Suprapubic skin (tissue), 3 donors: ENCODE measurements around the gene FOXL3.

Experiments
- POLR2AphosphoS5 ChIP-seq, 3 donors: sonication (generic); formaldehyde crosslinking; IDR thresholded peaks; one replicate each; pipeline ENCODE4 v1.6.1; 2017; ENCODE audit warnings: antibody characterized with exemption in 3 of 3
- TF ChIP-seq, protein P1 (sequence below), 2 donors: fragments of 200-600 bp in 1 of 2; fragments of 450-650 bp in 1 of 2; sonication (generic) in 1 of 2; IDR thresholded peaks; one replicate each; pipeline ENCODE4 v1.5.1; 2016 to 2019; ENCODE audit warnings: antibody characterized with exemption in 2 of 2, mild to moderate bottlenecking in 1 of 2, moderate library complexity in 1 of 2

DNA sequence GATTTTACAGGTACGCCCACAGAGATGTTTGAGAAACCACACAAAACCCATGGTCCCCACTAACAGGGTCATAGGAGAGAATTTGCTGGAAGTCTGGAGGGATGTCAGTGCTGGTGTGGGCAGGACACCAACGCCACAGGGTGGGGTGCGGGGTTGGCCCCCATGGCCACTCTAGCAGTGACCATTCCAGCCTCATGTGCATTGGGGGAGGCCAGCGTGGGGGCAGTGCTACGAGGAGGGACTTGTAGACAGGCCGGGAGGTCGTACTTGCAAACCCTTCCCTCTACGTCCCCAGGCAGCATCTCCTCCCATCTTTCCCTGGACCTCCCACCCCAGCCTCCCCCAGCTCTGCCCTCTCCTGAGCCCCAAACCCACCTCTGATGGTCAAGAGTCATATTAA lies 34.0 kb downstream of the FOXL3 start:
- no peak for TF ChIP-seq POLR2AphosphoS5 (IDR thresholded peaks at IDR 0.05)
- TF ChIP-seq, protein P1, sequence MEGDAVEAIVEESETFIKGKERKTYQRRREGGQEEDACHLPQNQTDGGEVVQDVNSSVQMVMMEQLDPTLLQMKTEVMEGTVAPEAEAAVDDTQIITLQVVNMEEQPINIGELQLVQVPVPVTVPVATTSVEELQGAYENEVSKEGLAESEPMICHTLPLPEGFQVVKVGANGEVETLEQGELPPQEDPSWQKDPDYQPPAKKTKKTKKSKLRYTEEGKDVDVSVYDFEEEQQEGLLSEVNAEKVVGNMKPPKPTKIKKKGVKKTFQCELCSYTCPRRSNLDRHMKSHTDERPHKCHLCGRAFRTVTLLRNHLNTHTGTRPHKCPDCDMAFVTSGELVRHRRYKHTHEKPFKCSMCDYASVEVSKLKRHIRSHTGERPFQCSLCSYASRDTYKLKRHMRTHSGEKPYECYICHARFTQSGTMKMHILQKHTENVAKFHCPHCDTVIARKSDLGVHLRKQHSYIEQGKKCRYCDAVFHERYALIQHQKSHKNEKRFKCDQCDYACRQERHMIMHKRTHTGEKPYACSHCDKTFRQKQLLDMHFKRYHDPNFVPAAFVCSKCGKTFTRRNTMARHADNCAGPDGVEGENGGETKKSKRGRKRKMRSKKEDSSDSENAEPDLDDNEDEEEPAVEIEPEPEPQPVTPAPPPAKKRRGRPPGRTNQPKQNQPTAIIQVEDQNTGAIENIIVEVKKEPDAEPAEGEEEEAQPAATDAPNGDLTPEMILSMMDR (IDR thresholded peaks at IDR 0.05) = no peak
